Sigmoid colon (tissue), 4 donors: ENCODE results near the gene ATRNL1.

ENCODE experiments used
- CTCF ChIP-seq, 4 experiments: fragments of 450-650 bp in 3 of 4; fragments of 200-600 bp in 1 of 4; IDR thresholded peaks; one replicate each; pipeline ENCODE4 v1.5.1; 2016 to 2019; ENCODE audit warnings: antibody characterized with exemption in 4 of 4, mild to moderate bottlenecking in 3 of 4, moderate library complexity in 2 of 4
- EP300 ChIP-seq, 4 donors: sonication (generic); formaldehyde crosslinking; IDR thresholded peaks; one replicate each; pipeline ENCODE4 v1.6.1; 2017; ENCODE audit warnings: antibody characterized with exemption in 4 of 4
- POLR2AphosphoS5 ChIP-seq, 4 donors: sonication (generic); formaldehyde crosslinking; IDR thresholded peaks; one replicate each; pipeline ENCODE4 v1.6.1; 2017; ENCODE audit warnings: antibody characterized with exemption in 4 of 4

DNA sequence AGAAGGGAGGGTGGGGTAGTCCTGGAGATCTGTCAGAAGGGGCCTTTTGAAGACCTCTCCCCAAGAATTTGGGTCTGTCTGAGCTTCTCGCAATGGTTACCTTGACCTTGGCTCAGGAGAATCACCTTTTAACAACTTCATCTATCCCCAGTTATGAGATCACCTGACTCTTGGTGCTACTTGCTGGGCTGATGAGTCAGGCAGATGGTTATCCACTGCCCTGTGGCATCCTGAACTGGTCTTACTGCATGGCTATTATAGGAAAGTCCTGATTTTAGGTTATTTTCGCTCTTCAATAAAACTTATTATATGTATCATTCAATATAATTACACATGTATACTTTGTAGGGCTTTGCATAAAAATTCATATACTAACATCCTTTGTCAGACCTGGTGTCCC, 905.1 kb downstream of the ATRNL1 start:
- no peak for TF ChIP-seq CTCF (IDR thresholded peaks at IDR 0.05)
- no peak for TF ChIP-seq EP300 (IDR thresholded peaks at IDR 0.05)
- no peak for TF ChIP-seq POLR2AphosphoS5 (IDR thresholded peaks at IDR 0.05)
